AG08396 (cell line): ENCODE measurements around the gene CDH23.

ENCODE experiments used
- DNase-seq: peaks from one replicate; pipeline ENCODE4 v3.0.0; 2012; ENCODE audit warnings: low spot score, mixed read lengths

Gene CDH23

GRCh38 chr10:71778071-71778825, 381.5 kb downstream of the CDH23 start:
- DNase-seq, result no peak

GRCh38 chr10:71779641-71780040, 382.9 kb downstream of the CDH23 start:
- DNase-seq, result no peak

- DNase-seq, result no peak
Measured at GRCh38 chr10:71780156-71780555, 383.4 kb downstream of the CDH23 start.

GRCh38 chr10:71780719-71781118, 384.0 kb downstream of the CDH23 start:
- no peak for DNase-seq

- DNase-seq, result no peak
Measured at GRCh38 chr10:71782221-71782916, 385.6 kb downstream of the CDH23 start.

GRCh38 chr10:71782917-71783490, 386.3 kb downstream of the CDH23 start:
- no peak for DNase-seq

GRCh38 chr10:71783917-71784678, 387.4 kb downstream of the CDH23 start:
- DNase-seq, result no peak

GRCh38 chr10:71784679-71785272, 388.1 kb downstream of the CDH23 start:
- no peak for DNase-seq

- no peak for DNase-seq
Measured at GRCh38 chr10:71788954-71789353, 392.2 kb downstream of the CDH23 start.

DNA sequence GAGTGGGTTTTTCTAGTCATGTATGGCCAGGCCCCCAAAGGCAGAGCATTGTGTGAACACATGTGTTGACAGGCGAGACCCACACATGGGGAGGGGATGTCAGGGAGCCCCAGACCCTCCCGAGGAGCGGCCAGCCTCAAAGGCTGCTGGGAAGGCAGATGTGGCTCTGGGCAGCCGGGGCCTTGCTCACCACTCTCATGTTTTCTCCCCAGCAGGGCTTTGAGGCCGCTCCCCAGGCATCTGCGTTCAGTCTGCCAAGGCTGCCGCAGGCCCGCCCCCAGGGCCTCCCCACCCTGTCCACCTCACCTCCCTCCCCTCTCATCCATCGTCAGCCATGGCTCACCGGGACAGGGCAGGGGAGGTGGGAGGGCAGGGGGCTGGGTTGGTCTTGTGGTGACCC, 393.2 kb downstream of the CDH23 start:
- no peak for DNase-seq

DNA sequence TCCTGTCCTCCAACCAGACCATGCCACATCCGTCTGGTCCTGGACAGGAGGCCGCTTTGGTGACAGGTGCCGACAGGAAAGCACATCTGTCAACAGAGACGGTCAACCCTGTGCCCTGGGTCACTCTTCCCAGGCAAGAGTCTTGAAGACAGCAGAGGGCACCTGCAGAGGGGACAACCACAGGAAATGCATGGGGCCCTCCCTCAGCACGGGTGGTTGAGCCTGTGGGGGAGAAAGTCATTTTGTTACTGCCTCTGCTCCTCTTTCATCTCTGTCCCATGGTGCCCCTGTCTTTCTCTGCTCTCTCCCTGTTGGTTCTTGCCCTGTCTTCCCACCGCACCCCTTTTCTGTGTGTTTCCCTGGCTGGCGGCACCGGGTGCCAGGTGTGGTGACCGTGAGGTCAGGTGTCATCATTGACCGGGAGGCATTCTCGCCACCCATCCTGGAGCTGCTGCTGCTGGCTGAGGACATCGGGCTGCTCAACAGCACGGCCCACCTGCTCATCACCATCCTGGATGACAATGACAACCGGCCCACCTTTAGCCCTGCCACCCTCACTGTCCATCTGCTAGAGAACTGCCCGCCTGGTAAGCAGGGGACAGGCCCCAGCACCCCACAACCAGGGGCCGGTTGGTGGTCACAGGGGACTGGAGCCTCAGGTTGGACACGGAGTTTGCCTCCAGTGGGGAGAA, 394.2 kb downstream of the CDH23 start:
- DNase-seq, result no peak

GRCh38 chr10:71795248-71795647, 398.5 kb downstream of the CDH23 start:
- DNase-seq, result peak; percentile 50

- DNase-seq, result no peak
Measured at GRCh38 chr10:71796749-71797405, 400.2 kb downstream of the CDH23 start.

DNA sequence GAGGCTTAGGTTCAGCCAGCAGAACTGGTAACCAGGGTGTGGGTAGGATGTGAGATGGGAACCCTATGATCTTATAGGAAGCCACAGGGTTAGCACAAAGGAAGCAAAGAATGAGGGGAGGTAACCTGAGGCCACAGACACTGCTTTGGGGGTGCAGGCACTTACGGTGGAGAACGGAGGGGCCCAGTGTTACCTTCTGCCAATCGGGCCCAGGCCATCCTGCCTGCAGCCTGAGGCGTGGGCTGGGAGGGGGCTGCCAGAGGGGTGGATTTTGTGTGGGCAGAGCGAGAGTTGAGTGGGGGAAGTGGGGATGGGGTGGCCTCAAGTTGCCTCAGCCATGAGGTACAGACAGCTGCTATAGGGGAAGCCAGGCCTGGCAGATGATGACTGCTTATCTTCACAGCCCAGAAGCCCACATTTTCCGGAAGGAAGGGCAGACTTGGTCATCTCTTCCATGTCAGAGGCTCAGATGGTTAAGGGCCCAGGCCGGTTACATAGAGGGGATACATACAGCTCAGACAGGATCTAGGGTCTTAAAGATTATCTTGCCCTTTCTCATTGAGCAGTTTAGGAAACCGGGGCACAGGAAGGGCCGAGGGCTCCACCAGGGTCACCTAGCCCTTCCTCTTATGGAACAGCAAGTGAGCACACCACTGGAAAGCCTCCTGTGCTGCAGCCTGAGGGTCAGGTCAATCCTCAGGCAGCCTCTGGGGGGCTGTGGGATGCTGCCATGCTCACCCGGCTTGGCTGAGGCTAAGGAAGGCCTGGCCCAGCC, 401.0 kb downstream of the CDH23 start:
- DNase-seq, result no peak

GRCh38 chr10:71798308-71798624, 401.5 kb downstream of the CDH23 start:
- no peak for DNase-seq

DNA sequence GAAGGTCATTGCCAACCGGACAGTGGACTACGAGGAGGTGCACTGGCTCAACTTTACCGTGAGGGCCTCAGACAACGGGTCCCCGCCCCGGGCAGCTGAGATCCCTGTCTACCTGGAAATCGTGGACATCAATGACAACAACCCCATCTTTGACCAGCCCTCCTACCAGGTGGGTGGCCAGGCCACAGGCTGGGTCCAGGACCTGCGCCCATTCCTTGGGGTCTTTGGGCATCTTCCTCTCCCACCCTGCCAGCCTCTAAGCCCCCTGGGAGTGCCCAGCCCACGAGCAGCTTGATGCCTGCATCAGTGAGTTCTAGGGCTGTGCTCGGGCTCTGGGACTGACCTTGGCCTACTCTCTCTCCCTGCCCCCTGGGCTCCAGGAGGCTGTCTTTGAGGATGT, 402.4 kb downstream of the CDH23 start:
- DNase-seq, result no peak

DNA sequence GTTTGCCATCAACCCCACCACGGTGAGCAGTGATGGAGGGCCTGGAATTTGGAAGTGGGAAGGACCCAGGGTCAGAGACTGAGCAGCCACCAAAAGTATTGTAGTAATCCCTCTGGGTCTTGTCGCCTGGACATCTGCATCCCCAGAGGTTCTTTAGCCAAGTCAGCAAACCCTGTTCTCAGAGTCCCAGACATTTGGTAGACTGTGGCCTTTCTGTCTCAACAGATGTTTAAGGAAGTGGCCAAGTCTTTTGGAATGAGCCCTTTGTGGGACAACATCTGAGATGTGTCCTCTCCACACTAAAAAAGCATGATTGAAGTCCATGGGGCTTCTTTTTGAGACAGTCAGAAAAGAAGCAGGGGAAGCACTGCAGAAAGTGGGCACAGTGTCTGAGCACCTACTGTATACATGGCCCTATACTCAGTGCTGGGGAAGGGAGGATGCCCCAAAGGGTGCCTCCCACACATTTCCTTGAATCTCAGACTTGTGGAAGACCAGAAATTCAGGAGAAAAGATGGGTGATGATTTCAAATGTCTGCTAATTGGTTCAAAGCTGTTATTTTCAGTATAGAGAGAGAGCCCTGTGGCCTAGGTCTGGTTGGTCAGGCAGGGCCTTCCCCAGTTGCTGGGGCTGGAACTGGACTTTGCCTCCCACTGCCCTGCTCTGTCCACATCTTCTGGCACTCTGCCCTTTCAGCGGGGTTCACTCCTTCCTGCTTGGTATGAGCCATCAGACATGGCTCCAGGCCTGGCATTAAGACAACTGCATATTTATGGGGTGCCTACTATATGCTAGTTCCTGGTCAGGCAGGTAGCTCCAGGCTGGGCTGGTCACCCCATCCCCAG, 403.1 kb downstream of the CDH23 start:
- no peak for DNase-seq

- no peak for DNase-seq
Measured at GRCh38 chr10:71801361-71801760, 404.6 kb downstream of the CDH23 start.

GRCh38 chr10:71802235-71802634, 405.5 kb downstream of the CDH23 start:
- no peak for DNase-seq
